Tibial nerve (tissue), 4 donors: ENCODE data around the gene DPF1. TPM values are rescaled to one million over a fixed set of nuclear protein-coding genes. Genes with fewer than 3 reads are reported as not detected.

Experiments
- DNase-seq, 2 donors: peaks; one replicate each; pipeline ENCODE4 v3.0.0-alpha.2; 2019; ENCODE audit warnings: low spot score in 2 of 2
- H3K27ac ChIP-seq, 4 donors: fragments of 200-600 bp; sonication (generic) in 3 of 4; one replicate each; pipeline ENCODE4 v1.5.1; 2017 to 2019; ENCODE audit warnings: mild to moderate bottlenecking in 1 of 4
- H3K27me3 ChIP-seq, 2 donors: fragments of 200-600 bp; sonication (generic) in 1 of 2; one replicate each; pipeline versions ENCODE4 v1.5.1 to v1.6.0; 2017 to 2019
- H3K36me3 ChIP-seq, 3 donors: fragments of 200-600 bp; sonication (generic); one replicate each; pipeline ENCODE4 v1.5.1; 2018 to 2019
- H3K4me1 ChIP-seq, 4 donors: fragments of 200-600 bp; sonication (generic) in 3 of 4; one replicate each; pipeline ENCODE4 v1.5.1; 2017 to 2019
- H3K4me3 ChIP-seq, 4 donors: fragments of 200-600 bp; sonication (generic) in 3 of 4; one replicate each; pipeline ENCODE4 v1.5.1; 2017 to 2019; ENCODE audit warnings: mild to moderate bottlenecking in 1 of 4, moderate library complexity in 1 of 4
- H3K9me3 ChIP-seq, 4 donors: fragments of 200-600 bp; sonication (generic) in 3 of 4; one replicate each; pipeline ENCODE4 v1.5.1; 2017 to 2019
- CTCF ChIP-seq, 5 experiments: fragments of 200-600 bp in 3 of 5; fragments of 450-650 bp in 2 of 5; sonication (generic) in 3 of 5; IDR thresholded peaks; one replicate each; pipeline ENCODE4 v1.5.1; 2016 to 2019; ENCODE audit warnings: antibody characterized with exemption in 5 of 5, mild to moderate bottlenecking in 3 of 5, moderate library complexity in 2 of 5
- EP300 ChIP-seq, 2 donors: sonication (generic); formaldehyde crosslinking; IDR thresholded peaks; one replicate each; pipeline ENCODE4 v1.6.1; 2017; ENCODE audit warnings: antibody characterized with exemption in 2 of 2, mild to moderate bottlenecking in 1 of 2
- POLR2A ChIP-seq, 2 donors: fragments of 450-650 bp; IDR thresholded peaks; one replicate each; pipeline ENCODE4 v1.6.1; 2017; ENCODE audit warnings: antibody characterized with exemption in 2 of 2, mild to moderate bottlenecking in 2 of 2, moderate library complexity in 2 of 2
- WGBS, 2 donors: methylation state at CpG; one replicate each; pipeline ENCODE4 v1.1.5; 2018; 5-methylcytosine and 5-hydroxymethylcytosine counted together
- total RNA-seq, 4 donors: library from RNA; depleted of rRNA; stranded (reverse); fragments of >200 nt; gene quantifications; one replicate each; pipeline ENCODE4 v1.1.0, GENCODE V29; 2016

Gene DPF1
- total RNA-seq, 4 donors from 2014 or later, result not detected

GRCh38 chr19:38196948-38197656 lies 26.9 kb downstream of the DPF1 start:
- Histone ChIP-seq H3K27me3 (no peaks in the 10 kb centered on the region), H3K27ac (no peak overlapping the region), H3K36me3 (peaks cover 0 to 98% (median 5%) of the 10 kb centered on the region in 3 donors), H3K9me3 (no peaks in the 10 kb centered on the region), H3K4me1 (no peaks in the 10 kb centered on the region), H3K4me3 (no peak overlapping the region)
- no peak for DNase-seq
- 92 to 93% methylated on average over 22 to 23 of the region's 23 CpGs for WGBS, 2 donors
- no peak for TF ChIP-seq EP300 (IDR thresholded peaks at IDR 0.05)
- no peak for TF ChIP-seq CTCF (IDR thresholded peaks at IDR 0.05)
- TF ChIP-seq POLR2A (IDR thresholded peaks at IDR 0.05), result no peak

DNA sequence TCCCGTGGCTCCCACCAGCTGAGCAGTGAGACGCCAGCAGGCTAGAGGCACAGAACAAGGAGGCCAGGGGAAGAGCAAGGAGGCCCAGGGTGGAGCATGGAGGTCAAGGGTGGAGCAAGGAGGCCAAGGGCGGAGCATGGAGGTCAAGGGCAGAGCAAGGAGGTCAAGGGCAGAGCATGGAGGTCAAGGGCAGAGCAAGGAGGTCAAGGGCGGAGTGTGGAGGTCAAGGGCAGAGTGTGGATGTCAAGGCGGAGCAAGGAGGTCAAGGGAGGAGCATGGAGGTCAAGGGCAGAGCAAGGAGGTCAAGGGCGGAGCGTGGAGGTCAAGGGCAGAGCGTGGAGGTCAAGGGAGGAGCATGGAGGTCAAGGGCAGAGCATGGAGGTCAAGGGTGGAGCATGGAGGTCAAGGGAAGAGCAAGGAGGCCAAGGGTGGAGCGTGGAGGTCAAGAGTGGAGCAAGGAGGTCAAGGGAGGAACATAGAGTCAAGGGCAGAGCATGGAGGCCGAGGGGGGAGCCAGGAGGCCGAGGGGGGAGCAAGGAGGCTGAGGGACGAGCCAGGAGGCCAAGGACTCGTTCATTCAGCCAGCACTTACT lies 27.7 kb downstream of the DPF1 start:
- no peak for DNase-seq
- TF ChIP-seq POLR2A (IDR thresholded peaks at IDR 0.05), result no peak
- no peak for TF ChIP-seq CTCF (IDR thresholded peaks at IDR 0.05)
- TF ChIP-seq EP300 (IDR thresholded peaks at IDR 0.05), result no peak
- no peak overlapping the region for H3K27ac ChIP-seq
- whole genome bisulfite sequencing, 2 donors, result 86 to 90% methylated on average over 13 of the region's 13 CpGs
- no peaks in the 10 kb centered on the region for H3K9me3 ChIP-seq
- H3K4me1 ChIP-seq, result no peaks in the 10 kb centered on the region
- H3K4me3 ChIP-seq, result no peak overlapping the region
- no peaks in the 10 kb centered on the region for H3K27me3 ChIP-seq
- peaks cover 0 to 98% (median 0%) of the 10 kb centered on the region in 3 donors for H3K36me3 ChIP-seq

DNA sequence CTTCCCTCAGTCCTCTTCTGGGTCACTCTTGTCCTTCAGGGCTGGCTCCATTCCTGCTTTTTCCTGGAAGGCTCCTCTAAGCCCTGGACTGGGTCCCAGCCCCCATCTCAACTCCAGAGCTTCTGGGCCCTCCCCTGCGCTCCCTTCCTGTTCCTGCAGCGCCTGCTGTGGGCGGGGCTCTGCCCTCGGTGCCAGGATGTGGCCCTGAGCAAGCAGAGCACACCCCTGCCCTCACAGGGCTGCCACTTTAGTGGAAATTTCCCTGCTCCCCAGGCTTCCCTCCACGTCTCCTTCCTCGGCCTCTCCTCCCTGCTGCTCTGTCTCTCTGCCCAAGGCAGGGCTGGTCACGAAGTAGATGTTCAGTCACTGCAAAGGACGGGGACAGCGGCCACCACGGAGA lies 28.8 kb downstream of the DPF1 start:
- TF ChIP-seq EP300 (IDR thresholded peaks at IDR 0.05) (no peak), POLR2A (IDR thresholded peaks at IDR 0.05) (no peak), CTCF (IDR thresholded peaks at IDR 0.05) (no peak)
- 93 to 98% methylated on average over 10 of the region's 10 CpGs for WGBS, 2 donors

DNA sequence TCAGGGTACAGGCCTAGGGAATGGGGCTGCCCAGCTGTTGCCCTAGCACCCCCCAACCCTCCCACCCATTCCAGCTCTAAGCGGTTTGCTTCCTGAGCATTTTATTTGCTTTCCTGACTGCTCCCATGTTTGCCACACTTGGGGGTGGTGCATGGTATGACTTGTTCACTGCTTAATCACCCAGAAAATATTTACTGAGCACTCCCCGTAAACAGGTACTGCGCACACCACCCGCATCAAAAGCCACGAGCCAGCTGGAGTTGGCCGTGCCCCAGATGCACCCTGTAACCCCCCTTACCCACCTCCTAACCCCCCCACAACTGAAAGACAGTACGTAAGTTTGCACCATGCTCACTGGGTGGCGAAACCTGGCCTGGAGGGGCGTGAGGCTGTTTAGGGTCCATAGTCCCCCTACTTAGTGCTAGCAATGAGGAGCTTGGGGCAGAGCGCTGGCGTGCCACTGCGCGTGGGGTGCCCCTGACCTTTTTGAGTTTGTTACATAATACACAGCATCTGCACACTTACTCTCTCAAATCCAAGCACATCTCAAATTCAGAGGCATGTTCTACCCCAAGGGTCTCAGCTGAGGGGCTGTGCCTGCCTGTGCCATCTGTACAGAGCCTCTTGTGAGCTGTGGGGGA lies 29.8 kb downstream of the DPF1 start:
- no peaks in the 10 kb centered on the region for H3K27me3 ChIP-seq
- no peak for DNase-seq
- WGBS, 2 donors, result 94 to 96% methylated on average over 13 of the region's 13 CpGs
- TF ChIP-seq POLR2A (IDR thresholded peaks at IDR 0.05), result no peak
- TF ChIP-seq CTCF (IDR thresholded peaks at IDR 0.05), result no peak
- TF ChIP-seq EP300 (IDR thresholded peaks at IDR 0.05), result no peak
- H3K9me3 ChIP-seq, result no peaks in the 10 kb centered on the region
- no peaks in the 10 kb centered on the region for H3K4me1 ChIP-seq
- no peak overlapping the region for H3K27ac ChIP-seq
- peaks cover 0 to 78% (median 0%) of the 10 kb centered on the region in 3 donors for H3K36me3 ChIP-seq
- no peak overlapping the region for H3K4me3 ChIP-seq

More for the DNA sequence above, 28.8 kb downstream of the DPF1 start:
- Histone ChIP-seq H3K9me3 (no peaks in the 10 kb centered on the region), H3K27me3 (no peaks in the 10 kb centered on the region), H3K36me3 (peaks cover 0 to 87% (median 0%) of the 10 kb centered on the region in 3 donors), H3K4me1 (no peaks in the 10 kb centered on the region), H3K4me3 (no peak overlapping the region), H3K27ac (no peak overlapping the region)
- DNase-seq, result no peak

DNA sequence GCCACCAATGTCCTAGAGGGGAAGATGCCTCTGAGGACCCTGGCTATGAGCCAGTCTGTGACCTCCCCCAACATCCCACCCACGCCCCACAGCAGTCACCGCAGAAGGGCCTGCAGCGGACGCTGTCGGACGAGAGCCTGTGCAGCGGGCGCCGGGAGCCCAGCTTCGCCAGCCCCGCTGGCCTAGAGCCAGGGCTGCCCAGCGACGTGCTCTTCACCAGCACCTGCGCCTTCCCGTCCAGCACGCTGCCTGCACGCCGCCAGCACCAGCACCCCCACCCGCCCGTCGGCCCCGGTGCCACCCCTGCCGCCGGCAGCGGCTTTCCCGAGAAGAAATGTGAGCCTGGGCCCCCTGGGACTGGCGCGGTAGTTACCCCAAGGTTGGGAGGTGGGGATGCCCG lies 30.6 kb downstream of the DPF1 start:
- Histone ChIP-seq H3K36me3 (peaks cover 0 to 70% (median 0%) of the 10 kb centered on the region in 3 donors), H3K4me1 (no peaks in the 10 kb centered on the region), H3K27me3 (no peaks in the 10 kb centered on the region), H3K9me3 (no peaks in the 10 kb centered on the region), H3K4me3 (no peak overlapping the region), H3K27ac (no peak overlapping the region)
- TF ChIP-seq POLR2A (IDR thresholded peaks at IDR 0.05) (no peak), CTCF (IDR thresholded peaks at IDR 0.05) (no peak), EP300 (IDR thresholded peaks at IDR 0.05) (no peak)
- no peak for DNase-seq
- 91 to 94% methylated on average over 29 of the region's 29 CpGs for WGBS, 2 donors
